HG02588 (cell line): ENCODE data around the gene LARGE2.
"Not testable (repeated sequence)": the region's sequence is repeated elsewhere in the genome, so short reads cannot be mapped to it uniquely, and the experiment has no call there.

Experiments used
- ATAC-seq: cut with Tn5 transposase; IDR thresholded peaks from one replicate; pipeline ENCODE4 v1.9.1; 2021; ENCODE audit warnings: mild to moderate bottlenecking, moderate library complexity; ENCODE audit not compliant: unreplicated experiment

Gene LARGE2

DNA sequence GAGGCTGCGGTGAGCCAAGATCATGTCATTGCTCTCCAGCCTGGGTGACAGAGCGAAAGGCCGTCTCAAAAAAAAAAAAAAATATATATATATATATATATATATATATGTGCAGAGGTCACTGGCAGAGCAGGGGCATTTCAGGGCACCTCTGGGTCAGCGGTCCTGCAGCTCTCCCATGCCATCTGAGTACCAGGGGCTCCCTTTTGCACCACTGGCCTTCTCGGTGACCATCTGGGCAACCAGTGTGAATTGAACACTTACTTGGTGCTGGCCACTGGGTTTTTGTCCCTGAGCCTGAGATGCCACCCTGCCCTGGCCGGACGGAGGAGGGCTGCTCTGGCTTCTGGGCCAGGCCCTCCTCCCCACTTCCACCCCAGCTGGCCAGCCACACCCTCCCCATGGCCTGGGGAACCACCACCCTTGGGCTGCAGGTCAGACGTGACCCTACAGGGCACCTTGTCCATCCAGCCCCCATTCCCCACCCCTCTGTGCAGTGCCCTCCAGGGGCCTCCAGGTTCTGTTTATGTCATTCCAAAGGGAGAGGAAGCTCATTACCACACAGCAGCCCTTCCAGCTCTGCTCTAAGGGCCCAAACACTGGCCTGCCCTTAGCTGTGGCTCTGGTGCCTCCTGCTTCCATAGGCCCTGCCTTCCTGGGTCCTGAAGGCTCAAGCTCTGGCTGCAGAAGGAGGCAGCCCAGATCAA, 26.8 kb upstream of the LARGE2 start:
- ATAC-seq: no peak

DNA sequence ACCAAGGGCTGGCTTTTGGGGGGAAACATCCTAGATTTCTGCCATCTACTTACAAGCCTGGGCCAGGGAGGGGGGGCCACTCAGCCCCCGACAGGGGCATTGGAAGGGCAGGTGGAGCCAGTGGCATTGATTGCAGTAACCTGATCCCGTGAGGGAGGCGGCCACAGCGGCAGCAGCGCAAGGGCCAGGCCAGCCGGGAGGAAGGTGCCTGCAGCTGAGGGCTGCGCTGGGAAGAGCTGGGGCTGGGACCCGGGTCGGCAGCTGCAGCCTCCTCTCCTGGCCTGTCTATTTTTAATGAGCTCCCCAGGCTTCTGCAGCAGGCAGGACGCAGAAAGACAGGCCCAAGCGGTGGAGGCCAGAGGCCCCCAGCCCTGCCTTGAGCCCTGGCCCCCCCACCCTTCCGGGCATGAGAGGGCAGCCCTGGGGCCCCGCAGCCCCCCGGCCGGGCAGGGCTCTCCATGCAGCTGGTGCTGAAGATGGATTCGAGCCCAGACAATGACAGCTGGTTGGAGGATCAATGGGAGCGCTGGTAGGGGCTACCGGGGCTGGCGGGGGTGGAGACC, 26.0 kb upstream of the LARGE2 start:
- no peak for ATAC-seq

DNA sequence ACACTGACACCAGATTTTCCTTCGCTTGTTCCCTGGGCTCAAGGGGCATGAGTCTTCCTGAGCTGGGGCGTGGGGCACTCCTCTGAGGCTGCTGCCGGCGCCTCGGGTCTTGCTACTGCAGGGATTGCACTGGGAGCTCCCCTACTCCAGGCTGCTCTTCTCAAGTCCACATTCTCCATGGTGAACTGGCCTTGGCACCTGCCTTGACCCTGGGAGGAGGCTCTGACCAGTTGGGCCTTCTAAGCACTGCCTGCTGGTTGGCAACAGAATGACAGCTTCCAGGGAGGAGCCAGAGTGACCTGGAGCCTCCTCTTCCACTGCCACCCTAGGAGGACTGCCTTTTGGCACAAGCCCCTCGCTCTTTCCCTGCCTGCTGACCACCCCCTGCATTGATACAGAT, 24.9 kb upstream of the LARGE2 start:
- no peak for ATAC-seq

DNA sequence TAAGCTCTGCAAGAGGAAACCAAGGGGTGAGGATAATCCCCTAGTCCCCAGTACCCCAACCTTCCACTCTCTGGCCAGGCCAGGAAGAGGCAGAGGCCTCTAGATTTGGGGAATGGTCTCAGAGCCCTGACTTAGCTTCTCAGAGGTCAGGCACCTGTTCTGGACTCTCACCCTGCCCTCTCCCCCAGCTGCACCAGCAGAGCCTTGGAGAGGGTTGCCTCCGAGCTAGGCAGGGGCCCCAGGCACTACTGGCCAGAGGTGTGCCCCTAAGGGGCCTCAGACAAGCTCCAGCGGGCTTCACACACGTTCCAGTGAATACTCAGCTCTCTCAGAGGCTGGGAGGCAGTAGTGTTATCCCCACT, 23.4 kb upstream of the LARGE2 start:
- no peak for ATAC-seq

DNA sequence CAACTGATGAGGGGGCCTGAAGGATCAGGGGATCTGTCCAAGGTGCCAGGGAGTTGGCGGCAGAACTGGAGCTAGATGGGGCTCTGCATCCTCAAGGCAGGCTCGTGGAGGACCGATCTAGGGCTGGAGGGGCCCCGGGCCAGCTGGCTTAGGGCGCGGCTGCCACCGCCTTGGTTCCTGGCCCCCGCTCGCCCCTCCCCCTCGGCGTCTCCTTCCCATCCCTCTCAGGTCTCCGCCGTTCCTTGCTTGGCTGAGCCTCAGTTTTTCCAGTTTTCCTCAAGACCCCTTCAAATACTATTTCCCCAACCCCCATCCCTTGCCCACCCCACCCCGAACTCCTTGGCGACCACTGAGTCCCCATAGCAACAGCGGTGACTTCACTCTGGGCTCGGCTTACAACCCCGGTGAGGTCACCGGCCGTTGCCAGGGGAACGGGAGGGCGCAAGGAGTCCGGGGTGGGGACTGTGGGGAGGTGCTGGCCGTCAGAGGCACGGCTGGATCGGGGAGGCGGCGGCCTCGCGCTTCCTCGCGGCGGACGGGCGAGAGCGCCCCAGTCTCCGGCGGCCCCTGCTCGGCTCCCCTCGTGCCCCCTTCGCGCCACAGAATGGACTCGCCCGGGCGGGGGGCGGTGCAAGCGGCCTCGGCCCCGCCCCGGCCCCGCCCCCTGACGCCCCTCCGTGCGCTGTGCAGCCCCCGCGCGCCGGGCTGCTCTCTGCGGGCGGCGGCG, 22.8 kb upstream of the LARGE2 start:
- ATAC-seq: peak; percentile 48

DNA sequence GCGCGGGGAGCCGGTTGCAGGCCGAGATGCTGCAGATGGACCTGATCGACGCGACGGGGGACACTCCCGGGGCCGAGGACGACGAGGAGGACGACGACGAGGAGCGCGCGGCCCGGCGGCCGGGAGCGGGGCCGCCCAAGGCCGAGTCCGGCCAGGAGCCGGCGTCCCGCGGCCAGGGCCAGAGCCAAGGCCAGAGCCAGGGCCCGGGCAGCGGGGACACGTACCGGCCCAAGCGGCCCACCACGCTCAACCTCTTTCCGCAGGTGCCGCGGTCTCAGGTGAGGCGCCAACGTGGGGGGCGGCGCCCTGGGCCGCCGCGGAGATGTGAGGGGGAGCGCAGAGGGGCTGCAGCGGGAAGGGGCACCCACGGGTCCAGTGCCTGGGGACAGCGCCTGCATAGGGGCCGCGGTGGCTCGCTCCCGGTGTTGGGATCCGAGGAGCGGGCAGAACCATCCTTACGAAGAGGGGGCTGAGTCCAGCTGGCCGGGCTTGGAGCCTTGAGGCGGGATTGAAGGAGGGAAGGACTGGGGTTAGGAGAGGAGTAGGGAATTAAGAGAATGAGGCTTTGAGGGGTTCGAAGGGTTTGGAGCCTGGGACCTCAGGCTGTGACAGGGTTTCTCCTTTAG, 22.2 kb upstream of the LARGE2 start:
- not testable (repeated sequence) for ATAC-seq

DNA sequence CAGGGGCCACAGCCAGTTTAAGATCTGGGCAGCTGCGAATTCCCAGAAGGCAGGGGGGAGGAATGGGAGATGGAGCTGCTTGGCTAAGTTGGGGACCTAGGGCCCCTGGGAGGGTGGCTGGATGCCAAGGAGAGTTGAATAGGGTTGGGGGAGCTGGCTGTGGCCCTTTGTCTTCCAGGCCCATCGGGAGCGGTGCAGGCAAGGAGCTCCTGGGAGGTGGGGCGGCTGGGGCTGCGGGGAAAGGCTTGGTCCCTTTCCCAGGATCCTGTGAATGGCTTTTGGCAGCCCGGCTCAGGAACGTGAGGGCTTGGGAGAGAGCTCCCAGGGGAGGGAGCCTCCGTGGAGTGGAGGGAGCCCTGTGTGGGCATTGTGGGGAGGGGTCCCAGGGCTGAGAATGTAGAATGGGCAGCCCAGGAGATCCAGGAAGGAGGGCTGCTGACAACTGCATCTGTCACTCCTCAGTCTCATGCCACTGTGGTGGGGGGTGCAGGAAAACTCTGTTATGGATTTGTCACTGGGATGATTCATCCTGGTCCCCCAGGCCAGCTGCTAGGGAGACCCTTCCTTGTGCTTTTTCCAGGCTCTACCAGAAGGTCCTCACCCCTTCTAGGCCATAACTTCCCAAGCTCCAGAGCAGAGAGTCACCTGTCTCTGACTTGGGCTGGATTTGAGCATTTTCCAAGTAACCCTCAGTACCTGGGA, 21.4 kb upstream of the LARGE2 start:
- no peak for ATAC-seq

DNA sequence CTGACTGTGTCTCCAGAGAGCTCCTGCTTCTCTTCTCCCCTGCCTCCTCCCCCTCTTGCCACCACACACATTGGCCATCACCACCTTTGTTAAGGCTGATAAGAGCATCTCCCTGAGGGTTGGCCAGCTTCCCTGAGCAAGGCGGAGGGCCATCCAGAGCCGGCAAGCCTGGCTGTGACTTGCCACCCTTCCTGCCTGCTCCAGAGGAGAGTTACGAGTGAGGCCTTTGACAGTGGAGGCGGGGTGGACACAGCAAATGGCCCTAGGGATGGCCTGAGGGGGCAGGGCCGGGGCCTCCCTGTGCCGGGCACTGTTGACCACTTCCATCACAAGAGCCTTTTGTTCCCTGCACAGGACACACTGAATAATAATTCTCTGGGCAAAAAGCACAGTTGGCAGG, 20.8 kb upstream of the LARGE2 start:
- ATAC-seq: no peak

DNA sequence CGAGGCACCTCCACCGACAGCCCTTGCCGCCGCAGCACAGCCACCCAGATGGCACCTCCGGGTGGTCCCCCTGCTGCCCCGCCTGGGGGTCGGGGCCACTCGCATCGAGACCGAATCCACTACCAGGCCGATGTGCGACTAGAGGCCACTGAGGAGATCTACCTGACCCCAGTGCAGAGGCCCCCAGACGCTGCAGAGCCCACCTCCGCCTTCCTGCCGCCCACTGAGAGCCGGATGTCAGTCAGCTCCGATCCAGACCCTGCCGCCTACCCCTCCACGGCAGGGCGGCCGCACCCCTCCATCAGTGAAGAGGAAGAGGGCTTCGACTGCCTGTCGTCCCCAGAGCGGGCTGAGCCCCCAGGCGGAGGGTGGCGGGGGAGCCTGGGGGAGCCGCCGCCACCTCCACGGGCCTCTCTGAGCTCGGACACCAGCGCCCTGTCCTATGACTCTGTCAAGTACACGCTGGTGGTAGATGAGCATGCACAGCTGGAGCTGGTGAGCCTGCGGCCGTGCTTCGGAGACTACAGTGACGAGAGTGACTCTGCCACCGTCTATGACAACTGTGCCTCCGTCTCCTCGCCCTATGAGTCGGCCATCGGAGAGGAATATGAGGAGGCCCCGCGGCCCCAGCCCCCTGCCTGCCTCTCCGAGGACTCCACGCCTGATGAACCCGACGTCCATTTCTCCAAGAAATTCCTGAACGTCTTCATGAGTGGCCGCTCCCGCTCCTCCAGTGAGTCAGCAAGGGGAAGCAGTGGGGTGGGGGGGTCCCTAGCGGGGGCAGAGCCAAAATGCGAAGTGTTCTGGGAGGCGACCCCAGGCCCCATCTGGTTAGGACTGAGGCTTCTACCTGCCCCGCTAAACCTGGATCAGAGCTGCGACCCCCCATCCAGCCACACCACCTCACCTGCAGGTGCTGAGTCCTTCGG, 19.7 kb upstream of the LARGE2 start:
- ATAC-seq: no peak

DNA sequence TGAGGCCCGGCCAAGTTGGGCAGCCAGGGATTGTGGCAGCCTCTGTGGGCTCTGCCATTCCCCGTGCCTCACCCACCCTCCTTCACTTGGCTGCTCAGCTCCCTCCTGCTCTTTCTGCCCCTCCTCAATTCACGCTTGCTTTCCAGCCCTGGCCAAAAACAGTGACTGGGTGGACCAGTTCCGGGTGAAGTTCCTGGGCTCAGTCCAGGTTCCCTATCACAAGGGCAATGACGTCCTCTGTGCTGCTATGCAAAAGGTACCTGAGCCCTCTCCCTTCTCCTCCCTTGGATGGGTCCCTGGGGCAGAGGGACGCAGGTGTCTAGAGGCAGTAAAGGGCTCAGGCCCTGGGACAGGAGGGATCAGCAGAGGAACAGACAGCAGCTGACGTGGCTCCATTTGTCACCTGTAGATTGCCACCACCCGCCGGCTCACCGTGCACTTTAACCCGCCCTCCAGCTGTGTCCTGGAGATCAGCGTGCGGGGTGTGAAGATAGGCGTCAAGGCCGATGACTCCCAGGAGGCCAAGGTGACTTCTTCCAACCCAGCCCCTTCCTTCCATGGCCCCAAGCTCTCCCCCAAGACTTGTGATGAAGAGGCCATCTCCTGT, 18.0 kb upstream of the LARGE2 start:
- ATAC-seq: no peak

DNA sequence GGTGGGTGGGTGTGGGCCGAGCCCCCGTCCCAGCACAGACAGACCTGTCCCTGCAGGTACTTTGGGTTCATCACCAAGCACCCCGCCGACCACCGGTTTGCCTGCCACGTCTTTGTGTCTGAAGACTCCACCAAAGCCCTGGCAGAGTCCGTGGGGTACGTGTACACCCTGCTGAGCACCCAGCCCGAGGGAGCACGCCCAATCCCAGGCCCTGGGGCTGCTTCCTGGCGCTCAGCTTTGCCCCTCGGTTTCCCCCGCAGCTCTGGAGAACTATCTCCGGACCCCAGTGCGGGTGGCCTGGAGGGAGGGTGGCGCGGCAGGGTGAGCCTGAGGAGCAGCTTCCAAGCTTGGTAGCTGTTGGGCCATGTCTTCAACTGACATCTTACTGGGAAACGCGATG, 17.4 kb upstream of the LARGE2 start:
- no peak for ATAC-seq

DNA sequence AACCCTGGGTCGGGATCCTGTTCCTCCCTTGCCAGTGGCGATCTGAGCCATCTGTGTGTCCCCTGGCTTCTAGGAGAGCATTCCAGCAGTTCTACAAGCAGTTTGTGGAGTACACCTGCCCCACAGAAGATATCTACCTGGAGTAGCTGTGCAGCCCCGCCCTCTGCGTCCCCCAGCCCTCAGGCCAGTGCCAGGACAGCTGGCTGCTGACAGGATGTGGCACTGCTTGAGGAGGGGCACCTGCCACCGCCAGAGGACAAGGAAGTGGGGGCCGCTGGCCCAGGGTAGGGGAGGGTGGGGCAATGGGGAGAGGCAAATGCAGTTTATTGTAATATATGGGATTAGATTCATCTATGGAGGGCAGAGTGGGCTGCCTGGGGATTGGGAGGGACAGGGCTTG, 16.9 kb upstream of the LARGE2 start:
- not testable (repeated sequence) for ATAC-seq

DNA sequence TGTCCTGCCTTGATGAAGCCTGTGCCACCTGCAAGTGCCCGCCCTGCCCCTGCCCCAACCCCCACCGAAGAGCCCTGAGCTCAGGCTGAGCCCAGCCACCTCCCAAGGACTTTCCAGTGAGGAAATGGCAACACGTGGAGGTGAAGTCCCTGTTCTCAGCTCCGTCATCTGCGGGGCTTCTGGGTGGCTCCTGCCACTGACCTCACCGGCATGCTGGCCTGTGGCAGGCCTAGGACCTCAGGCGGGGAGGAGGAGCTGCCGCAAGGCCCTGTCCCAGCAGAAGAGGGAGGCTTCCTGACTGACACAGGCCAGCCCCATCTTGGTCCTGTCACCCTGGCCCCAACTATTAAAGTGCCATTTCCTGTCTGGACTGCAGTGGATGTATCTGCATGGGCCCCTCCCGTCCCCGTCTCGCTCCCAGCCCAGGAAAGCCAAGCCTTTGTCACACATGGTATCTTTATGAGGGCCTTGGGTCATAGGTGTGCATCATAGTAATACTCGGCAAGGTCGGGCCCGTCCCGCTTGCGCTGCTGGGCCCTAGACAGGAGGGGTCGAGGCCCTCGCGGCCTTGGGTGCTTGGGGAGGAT, 16.3 kb upstream of the LARGE2 start:
- ATAC-seq: no peak

DNA sequence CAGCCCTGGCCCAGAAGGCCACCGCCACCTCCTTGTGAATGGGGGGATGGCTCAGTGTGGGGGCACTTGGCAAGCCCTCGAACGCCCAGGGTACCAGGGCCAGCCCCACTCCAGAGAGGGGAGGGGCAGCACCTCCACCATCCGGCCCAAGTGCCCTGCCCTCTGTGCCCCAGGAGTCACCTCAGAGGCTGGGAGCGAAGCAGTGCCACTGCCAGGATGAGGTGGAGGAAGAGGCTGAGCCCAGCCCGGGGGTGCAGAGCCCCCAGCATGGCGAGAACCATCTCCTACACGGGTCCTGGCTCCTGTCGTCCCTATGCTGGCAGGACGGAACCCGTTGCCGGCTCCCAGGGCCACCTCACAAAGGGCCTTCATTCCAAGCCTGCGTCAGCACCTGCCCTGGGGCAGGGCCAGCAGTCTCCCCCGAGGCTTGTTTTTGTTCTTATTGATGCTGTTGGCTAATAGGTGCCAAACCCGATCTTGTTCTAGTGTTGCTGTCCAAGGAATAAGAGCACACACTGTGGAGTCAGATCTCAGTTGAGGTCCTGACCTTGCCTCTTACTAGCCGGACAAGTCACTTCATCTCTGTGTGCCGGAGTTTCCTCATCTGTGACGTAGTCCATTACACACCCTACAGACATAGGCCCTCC, 15.4 kb upstream of the LARGE2 start, which contains the start of gene FREY1:
FREY1 (minus strand) TSS at position 307 of the 647 bp plus-strand sequence; CDS start at position 281, 26 bp downstream.
- ATAC-seq: no peak

DNA sequence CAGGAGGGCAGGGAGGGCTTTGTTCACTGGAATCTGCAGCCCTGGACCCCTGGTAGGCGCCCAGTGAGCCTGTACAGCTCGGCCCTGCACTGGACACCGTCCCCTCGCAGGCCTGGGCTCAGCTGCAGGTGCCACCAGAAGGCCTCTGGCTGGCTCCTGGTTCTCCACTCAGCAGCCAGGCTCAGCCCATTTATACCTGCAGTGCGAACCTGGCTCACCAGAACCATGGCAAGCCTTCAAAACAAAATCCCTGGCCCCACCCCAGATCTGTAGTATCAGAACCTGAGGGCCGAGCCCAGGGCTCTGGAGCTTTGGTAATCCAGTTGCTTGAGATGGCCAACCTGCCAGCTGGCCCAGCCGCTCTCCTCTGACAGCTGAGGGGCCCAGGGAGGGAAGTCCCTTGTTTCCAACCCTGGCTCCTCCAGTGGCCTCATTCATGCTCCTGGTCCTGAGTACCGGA, 14.5 kb upstream of the LARGE2 start:
- no peak for ATAC-seq

DNA sequence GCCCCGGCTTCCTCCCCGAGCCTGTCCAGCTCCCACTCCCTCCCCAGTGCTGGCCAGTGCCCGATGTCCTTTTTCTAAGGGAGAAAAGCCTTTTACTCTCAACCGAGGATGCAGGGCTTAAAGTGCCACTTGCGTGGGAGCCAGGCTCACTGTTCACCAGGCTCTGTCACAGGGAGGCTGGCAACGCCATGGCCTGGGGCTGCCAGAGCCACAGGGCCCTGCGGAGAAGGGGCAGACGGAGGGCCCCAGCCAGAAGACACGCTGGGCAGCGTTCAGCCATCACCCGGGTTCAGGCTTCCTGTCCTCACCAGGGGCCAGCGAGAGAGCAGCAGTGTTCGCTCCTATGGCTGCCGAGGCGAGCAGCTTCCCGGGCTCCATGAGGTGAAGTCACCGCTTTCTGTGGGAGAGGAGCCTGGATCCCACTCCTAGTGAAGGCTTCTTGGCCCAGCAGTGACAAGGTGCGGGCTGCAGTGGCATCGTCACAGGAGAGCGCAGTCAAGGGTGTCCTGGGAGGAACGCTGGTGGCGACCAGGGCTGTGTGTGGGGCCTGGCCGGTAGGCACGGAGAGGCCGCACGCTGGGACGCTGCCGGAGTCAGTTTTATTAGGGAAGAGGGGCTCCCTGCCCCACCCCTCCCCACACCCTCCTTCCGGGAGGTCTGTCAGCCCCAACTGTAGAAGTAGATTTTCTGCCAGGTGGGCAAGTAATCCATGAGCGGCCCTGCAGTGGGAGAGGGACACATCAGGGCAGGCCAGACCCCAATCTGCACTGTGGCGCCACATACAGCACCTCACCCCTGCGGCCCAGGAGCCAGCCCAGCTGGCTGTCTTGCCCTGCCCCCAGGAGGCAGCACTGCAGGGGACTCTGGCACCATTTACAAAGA, 12.6 kb upstream of the LARGE2 start:
- ATAC-seq: no peak

DNA sequence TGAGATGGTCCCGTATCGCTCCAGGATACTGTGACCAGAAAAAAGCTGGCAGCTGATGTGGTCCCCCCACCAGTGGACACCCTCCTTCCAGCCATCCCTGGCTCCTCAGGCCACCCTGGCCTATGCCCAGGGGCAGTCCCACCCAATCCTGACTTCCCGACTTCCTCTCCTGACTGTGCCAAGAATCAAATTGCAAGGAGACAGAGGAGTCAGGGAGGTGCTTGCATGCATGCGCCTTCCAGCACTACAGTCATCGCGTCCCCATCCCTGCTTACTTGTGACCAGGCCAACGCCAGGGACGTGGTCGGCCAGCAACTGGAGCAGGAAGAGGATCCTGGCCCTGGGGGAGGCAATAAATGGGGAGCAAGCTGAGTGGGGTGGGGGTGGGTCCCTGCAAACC, 11.8 kb upstream of the LARGE2 start:
- ATAC-seq: no peak

DNA sequence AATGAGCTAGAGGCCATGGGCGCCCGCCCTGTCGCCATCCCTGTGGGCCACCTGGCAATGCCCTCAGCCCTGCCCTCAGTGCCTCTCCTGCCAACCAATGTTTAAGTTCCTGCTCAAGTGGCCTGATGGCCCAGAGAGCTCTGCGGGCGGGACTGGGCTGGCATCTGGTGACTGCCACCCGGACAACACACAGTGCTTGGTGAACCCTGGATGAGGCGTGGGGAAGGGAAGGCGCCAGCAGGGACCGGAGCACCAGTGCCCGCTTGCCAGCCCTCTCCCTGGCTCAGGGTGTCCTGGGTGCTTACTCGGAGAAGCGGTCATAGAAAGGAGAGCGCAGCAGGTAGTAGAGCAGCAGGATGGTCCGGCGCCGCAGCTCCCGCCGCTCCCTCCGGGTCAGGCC, 8.9 kb upstream of the LARGE2 start:
- no peak for ATAC-seq
